ENCODE results near the gene MAPKAPK3.

The MAPKAPK3 gene

DNA sequence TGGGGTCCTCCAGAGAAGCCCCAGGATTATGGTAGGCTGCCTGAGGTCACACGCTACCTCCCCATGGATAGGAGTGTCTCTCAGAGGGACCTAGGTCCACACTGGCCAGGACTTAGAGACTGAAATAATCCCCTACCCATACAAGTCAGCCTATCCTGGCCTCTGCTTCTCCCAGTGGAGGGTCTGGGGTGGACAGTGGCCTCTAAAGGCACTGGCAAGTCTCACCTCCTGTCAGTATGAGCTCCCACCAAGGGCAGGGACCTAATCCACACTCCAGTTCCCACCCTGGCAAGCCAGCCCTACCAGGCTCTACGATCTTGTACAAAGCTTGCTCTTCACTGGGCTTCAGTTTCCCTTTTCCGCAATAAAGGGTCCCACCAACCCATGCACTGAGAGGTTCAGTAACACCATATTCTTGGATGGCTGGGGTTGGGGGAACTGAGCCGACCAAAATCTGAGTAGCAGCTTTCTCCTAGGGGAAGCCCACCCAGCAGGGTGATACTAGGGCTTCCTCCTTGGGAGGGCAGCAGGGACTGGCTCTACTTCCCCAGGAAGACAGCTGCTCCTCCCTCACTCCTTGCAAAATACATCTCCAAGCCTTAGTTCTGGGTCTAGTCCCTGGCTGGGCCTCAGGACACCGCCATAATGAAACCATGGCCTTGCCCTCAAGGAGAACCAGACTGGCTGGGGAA is 7.7 kb upstream of the MAPKAPK3 start:
- peak in 3 of 4 experiments; percentile 47 to 60 (median 56) for DNase-seq

DNA sequence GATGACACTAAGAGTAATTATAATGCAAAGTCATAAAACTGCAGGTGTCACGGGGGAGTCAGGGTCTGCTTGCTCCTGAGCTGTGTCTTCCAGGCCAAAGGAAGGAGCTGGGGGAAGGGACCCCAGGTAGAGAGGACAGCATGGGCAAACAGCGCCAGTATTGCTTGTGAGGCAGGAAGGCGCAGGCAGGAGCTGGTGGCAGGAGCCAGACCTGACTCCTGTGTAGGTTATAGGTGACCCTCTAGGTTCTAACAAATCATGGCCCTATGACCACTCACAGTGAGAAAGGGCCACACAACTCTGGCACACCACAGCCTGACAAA is 7.2 kb upstream of the MAPKAPK3 start:
- DNase-seq = no peak

DNA sequence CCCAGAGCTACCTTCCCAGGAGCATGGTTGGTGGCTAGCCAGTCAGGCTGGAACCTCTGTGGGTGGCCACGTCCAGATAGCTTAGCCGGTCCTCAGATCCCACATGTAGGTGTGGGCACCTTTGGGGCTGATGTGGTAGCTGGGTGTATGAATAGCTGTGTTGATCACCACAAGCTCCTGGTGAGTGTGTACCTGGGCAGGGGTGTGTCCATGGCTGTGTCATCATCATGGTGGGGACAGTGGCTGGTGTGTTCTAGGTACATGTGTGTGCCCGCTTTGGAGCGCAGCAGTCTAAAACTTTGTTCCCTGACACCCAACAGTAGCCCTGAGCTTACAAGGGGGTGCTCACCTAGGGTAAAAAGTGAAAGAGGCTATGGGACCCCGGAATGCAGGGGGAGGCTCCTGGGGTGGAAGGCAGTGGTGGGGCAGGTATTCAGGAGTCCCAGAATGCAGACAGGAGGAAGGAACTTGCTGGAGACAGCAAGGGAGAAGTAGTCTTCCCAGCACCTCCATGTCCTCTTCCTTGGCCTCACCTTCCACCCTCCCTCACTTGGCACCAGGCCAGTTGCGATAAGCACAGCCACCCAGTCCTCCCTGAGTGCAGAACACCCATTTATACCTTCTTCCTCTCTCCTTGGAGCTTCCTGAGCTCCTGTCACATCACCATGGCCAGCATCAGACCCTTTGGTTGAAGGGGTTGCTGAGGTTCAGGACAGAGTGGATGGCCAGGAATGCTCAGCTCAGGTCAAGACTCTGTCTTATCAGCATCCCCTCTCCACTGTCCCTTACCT is 6.6 kb upstream of the MAPKAPK3 start:
- no peak for DNase-seq

DNA sequence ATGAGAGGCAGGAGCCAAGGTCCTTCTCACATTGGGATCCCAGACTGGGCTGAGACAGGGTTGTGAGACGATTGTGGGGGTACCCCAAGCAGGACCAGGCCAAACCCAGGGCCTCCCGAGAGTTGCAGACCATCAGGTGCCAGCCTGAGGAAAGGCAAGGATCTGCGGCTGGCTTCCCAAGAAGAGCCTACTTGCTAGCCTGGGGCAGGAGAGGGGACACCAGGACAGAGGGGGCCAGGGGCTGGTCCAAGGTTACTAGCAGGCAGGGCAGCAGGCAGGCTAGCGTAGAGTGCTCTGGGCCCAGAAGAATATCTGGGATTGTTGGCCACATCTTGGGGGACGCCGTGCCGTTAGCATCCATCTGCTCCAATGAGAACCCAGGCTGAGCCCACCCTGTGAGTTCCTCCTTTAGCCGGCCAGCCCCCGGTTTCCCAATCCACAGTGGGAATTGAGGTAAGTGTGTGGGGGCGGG is 5.9 kb upstream of the MAPKAPK3 start:
- no peak for DNase-seq

DNA sequence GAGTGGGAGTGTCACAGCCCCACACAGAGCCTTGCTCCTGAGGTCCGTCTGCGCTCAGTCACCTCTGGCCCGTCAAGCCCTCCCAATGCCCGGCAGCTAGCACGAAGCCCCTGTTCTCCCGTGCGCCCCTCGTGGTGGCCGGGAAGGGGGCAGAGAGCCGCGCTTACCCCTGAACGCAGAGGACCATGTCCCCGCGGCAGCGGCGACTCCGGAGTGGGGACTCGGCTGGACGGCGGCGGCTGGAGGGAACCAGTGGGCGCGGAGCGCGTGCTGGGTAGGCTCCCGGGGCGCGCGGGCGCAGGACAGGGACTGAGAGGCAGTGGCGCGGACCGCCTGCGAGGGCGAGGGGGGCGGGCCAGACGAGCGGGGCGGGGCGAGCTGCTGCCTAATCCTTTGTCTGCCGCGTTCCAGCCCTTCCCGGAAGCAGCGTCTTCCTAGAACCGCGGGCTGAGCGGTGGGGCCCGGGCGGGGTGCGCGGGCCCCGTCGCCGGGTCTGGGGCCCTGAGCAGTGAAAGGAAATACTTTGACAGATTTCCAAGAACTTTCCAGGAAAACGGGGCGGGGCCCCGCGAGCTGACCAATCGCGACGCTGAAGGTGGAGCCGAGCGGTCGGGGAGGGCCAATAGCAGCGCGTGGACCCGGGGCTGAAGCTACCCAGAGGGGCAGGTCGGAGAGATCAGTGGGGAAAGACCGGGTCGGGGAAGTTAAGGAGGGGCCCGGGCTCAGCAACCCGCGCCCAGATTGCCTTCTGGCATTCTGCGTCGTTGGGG is 5.3 kb upstream of the MAPKAPK3 start, which contains the start of gene CISH:
Gene CISH (minus strand): TSS at position 311 of the 770 bp plus-strand sequence. CDS start 124 bp downstream, at position 187.
- peak; percentile 94 to 98 (median 96) for DNase-seq

DNA sequence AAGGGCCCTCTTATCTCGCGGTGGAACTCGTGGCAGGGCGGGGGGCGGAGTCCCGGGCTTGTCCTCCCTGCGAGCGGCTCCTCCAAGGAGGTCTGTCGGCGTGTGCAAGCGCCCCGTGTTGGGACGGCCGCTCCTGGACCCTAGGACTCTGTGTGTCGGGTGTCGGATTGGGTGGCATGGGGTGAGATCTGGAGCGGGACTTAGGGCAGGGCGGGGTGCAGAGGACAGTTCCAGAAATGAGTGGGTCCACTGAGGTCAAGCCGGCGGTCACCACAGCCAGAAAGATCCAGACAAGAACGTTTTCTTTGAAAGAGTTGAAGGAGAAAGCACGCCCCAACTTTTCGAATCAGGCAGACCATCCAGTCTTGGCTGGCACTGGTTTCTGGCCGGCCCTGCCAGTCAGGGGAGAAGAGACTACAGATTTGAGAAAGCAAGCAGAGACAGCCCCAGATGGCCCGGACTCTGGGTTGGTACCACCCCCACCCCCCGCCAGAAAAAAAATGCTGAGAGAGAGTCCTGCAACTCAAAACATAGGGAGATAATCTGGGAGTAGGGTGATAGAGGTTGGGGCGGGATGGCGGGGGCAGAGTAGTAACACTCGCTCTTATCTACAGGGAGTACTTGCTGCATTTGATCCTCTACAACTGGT is 4.6 kb upstream of the MAPKAPK3 start:
- no peak for DNase-seq

DNA sequence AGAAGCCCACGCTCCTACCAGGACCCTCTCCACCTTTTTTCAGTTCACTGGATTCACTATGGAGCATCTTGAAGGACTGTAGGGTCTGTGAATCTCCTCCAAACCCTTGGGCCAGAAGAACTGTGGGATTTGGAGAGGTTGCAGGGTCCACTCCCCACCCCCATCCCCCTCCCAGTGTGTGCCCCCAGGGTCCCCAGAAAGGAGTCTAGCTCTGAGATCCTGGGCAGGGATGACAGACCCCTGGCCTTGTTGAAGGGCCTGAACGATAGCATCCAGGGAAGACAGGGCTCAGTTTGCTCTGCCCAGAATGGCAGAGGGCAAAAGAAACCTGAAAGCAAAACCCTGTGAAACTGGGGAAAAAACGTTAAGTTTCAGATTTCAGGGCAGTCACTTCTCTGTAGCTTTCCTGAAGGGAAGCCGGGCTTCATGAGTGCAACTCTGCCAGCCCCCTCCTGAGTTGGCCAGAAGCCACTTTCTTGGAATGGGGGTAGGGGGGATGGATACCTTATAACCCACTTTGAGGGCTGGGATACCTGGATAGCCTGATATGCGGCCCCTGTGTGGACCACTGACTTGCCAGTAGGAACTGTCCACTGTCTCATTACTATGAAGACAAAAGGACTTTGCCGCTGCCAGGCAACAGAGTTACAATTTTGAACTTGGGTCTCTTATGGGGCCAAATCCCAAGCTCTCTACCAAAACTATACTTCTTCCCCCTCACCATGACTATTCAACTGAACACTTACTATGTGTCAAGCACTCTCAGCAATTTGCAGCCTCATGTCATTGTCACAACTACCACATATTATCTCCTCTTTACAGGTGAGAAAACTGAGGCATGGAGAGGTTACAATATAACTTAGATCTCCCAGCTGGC is 3.7 kb upstream of the MAPKAPK3 start:
- no peak for DNase-seq

DNA sequence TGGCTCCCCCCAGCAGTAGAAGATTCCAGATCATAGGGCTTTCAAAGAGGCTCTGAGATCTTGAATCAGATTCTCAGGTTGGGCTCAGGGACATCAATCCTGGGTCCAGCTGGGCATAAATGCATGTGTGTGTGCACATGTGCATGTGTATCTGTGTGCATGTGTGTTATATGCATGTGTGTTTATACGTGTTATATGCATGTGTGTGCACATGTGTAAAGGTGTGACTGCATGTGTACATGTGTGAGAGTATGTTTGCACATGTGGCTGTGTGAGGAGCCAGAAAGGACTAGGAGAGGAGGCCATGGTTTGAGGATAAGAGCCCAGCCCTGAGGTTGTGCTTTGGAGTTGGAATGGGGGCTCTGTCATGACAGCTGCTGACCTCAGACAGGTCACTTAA is 1.8 kb upstream of the MAPKAPK3 start:
- DNase-seq = no peak

DNA sequence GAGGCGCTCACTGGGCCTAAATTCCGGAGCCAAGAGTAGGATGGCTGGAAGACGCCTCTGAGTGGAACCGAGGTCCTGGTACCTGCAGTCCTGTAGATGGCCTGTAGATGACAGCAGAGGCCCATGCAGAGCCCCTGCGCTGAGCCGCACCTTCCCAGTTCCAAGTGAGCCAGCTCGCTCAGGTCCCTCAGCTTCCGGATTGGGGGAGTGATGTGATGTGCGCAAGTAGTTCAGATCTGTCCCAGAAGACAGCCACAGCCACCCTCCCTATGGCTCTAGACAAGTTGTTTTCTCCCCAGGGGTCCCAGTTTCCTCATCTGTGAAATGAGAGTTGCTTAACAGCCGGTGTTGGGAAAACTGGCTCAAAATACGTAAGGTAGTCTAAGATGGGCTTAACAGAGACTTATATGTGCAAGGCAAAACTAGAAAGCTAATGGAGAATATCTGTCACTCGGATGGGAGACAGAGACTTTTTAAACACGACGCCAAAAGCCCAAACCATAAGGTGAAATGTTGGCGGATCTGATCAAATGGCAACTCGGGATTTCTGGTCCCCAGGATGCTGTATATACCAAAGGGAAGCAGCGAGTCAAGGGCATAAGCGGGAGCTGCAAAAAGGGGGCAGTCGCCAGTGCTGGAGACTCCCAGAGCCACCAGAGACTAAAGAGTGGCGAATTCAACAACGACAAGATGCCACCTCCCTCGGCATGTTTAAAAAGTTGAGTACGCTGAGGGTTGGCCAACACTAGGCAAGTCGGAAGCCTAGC is 765 bp upstream of the MAPKAPK3 start:
- DNase-seq = peak; percentile 83 to 90 (median 87)

DNA sequence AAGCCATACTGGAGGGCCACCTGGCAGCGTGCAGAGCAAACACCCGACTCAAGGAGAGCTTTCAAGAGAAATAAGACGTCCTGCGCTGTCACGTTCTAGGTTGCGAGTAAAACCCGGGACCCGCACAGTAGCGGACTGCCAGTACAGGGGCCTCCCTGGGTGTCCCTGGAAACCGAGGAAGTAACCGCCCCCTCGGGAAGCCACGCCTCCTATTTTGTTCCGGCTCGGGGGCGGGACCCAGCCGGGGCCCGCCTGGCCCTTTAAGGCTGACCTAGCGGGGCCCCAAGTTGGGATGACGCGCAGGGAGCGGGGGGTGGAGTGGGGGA is 218 bp upstream of the MAPKAPK3 start:
- peak; percentile 95 to 98 (median 97) for DNase-seq

DNA sequence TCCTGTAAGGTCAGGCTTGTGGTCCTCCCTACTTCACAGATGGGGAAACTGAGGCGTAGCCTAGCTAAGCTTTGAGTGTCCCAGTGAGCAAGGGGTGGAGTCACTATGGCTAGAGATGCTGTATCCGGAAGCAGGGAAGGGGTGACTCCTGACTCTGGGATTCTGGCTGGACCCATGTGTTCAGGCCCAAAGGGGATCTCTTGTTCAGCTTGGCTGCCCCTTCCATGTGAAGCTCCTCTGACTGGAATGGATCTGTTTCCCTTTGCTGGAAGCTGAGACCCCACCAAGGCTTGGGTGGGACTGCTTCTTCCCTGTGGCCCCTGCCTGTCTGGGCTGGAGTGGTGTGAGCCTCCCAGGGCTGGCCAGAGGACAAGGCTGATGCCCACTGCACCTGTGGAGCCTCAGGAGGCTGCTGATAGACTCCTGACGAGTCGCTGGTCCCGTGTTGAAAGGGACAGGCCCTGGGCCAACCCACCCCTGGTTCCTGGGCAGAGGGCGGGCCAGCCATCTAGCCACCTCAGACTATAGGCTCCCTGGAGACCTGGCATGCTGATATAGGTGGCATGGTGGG is 1.0 kb downstream of the MAPKAPK3 start:
- DNase-seq = peak in 3 of 4 experiments; percentile 31 to 42 (median 41)

DNA sequence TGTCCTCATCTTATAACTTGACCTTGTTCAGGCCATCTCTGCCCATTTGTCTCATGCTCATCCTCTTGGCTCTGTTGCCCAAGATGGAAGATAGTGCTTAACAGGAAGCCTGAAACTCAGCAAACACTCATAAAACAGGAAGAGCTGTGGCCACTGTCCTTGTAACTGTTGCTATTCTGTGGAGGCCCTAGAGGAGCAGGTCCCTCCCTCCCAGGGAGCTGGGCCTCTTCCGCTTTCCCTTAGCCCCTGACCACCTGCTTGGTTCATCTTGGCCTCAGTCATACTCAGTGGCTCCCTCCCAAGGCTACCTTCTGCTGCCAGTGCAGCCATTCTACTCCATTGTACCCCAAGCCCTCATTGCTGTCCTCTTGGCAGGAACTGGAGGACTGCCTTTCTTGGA is 3.5 kb downstream of the MAPKAPK3 start:
- peak; percentile 85 to 94 (median 90) for DNase-seq

DNA sequence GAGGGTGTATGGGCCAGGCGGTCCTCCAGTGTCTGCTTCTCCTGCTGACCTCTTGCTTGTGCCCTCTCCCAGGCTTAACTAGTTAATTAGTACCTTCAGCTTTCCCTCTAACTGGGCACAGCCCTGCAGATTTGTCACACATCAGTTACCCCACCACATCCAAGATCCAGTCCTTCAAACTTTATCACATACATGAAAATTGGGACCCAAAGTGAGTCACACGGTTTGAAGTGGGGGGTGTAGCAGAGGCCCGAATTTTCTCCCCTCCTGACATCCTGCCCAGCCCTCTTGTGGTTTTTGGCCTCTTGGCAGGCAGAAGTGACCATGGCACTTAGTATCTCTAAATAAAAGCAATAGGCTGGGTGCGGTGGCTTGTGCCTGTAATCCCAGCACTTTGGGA is 3.9 kb downstream of the MAPKAPK3 start:
- DNase-seq = peak in 3 of 4 experiments; percentile 53 to 67 (median 62)

DNA sequence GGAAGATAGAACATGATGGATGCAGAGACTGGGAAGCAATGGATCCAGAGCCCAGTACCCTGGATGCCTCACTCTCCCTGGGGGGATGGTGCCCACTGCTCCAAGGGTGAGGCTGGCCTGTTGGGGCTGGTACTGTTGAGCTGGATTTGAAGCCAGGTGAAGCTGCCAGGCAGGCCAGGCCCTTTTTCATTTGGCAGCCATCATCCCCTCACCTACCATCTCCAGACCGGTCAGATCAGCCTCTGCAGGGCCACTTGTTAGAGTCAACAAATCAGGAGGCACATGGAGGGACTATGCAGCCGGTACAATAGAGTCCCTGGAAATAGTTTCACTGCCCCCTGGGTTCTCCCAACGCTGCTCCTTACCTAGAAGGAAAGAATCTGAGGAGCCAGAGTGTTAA is 5.9 kb downstream of the MAPKAPK3 start:
- no peak for DNase-seq

DNA sequence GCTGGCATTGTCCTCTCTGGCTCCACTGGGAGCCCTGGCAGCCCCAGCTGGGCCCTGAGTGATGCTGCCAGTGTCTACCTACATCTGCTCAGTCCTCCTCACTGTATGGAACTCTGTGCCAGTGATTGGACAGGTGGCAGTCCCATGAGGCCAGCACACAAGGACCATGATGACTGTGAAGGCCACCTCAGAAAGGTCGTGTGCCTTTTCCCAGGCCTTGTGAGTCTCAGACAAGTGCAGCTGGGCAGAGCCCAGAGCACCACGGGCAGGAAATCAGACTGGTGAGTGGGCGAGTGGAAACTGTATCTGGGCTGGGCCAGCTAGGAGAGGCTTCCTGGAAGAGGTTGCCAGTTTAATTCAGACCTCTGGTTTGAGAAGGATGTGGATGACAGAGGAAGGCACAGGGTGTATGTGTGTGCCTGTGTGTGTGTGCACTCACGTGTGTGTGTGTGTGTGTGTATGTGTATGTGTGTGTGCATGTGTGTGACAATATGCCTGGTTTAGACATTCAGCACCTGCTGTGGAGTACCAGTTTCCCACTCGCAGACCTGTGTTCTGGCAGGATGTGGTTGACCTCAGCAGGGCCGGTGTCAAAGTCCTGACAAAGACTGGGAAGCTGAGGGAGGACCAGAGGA is 7.0 kb downstream of the MAPKAPK3 start:
- DNase-seq = peak; percentile 64 to 76 (median 74)

DNA sequence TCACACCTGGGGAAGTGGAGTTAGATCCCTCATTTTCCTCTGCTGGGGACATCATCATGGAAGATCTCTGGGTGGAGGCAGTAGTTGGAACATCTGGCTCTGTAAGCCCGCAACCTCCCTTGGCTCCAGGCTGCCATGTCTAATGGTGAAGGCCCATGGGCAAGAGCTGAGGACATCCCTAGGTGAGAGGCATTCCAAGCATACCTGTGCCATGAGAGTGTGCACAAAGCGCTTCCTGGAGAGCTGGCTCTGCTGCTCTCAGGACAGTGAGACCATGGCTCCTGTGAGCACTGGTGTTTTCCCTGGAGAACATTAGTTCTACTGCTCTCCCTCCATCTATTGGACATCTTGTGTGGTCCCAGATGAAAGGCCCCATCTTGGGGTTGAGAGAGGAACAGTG is 7.7 kb downstream of the MAPKAPK3 start:
- DNase-seq = no peak

DNA sequence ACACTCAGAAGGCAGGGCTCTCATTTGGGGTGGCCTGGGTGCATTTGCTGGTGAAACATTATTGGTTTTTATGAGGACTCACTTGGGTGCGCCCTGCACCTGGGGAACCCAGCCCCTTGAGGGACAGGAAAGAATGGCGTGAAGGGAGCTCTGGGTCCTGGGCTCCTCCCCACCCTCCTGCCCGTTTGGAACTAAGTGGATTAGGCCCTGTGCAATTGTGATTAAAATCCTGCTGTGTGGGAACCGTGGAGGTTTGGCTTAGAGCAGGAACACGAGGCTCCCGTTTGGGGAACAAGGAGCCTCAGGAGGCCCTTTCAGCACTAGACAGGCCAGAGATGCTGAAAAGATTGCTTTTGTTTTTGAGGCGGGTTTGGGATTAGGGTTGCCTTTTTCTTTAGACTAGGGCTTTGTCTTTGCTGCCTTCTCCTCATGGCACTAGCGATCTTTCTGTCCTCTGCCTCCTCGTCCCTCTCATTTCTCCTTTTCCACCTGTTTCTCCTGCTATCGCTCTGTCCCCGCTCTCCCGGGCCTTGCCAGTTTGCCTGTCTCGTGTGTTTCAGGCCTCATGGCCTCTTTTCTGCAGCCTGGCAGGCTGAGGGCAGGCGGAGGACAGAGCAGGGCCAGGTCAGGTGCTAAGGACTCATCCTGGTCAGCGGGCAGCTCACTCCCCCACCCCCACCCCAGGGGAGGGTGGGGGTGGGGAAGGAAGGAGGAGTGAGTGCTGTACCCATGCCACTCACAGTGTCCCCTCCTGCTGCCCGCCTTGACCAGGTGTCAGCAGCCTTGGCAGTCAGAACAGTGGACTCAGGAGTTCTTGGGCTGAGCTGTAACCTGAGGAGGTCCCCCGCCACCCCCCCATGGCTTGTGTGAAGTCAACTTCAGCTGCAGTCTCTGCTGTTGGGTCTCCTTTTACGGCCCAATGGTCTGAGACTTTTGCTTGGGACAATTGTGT is 8.6 kb downstream of the MAPKAPK3 start:
- peak in 2 of 4 experiments; percentile 40 to 41 for DNase-seq

DNA sequence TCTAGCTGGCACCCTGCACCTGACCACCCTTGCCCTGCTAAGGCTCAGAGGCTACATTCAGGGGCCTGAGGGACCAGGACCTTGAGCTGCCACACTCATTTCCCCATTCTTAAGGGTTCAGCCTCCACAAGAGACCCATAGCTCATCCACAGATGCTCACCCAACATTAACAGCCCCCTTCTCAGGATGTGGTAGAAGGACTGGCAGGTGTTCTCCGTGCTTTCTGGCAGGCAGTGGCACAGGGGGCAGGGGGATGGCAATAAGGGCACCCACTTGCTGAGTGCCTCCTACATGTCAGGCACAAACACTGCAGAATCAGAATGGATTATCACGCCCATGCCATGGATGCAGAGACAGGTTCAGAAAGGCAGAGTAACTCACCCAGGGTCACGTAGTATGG is 9.4 kb downstream of the MAPKAPK3 start:
- no peak for DNase-seq
